WTC11 (cell line): ENCODE results near the gene SPG11. TPM values are rescaled to one million over a fixed set of nuclear protein-coding genes. Genes with fewer than 3 reads are reported as not detected.

Experiments used
- ATAC-seq: fragments of 200-7000 bp; cut with Tn5 transposase; 2 replicates; pipeline ENCODE4 v1.10.0; 2021; ENCODE audit warnings: mild to moderate bottlenecking, moderate library complexity
- CTCF ChIA-PET: fragments of 300-600 bp; sonication (Branson Sonifier 250); formaldehyde crosslinking; loops from one replicate; lab custom pipeline; 2021; ENCODE audit warnings: antibody characterized with exemption; lab: Charles Lee
- POLR2A ChIA-PET: fragments of 350-600 bp; sonication (Branson Sonifier 250); formaldehyde crosslinking; loops from one replicate; lab custom pipeline; 2021; ENCODE audit warnings: antibody characterized with exemption; lab: Charles Lee
- DNase-seq: peaks from one replicate; pipeline ENCODE4 v3.0.0; 2021; ENCODE audit warnings: low spot score
- H3K27ac Mint-ChIP-seq: 2 replicates; pipeline ENCODE4 v1.8.0; 2021; ENCODE audit warnings: mixed read lengths
- H3K27me3 Mint-ChIP-seq: 2 replicates; pipeline ENCODE4 v1.8.0; 2021; ENCODE audit warnings: low read depth, mild to moderate bottlenecking, moderate library complexity, mixed read lengths
- H3K36me3 Mint-ChIP-seq: 2 replicates; pipeline ENCODE4 v1.8.0; 2021; ENCODE audit warnings: mixed read lengths
- H3K4me1 Mint-ChIP-seq: 2 replicates; pipeline ENCODE4 v1.8.0; 2022; ENCODE audit warnings: mixed read lengths
- H3K4me3 Mint-ChIP-seq: 2 replicates; pipeline ENCODE4 v1.8.0; 2021; ENCODE audit warnings: mild to moderate bottlenecking, moderate library complexity, mixed read lengths
- H3K9me3 Mint-ChIP-seq: 2 replicates; pipeline ENCODE4 v1.8.0; 2021; ENCODE audit warnings: mixed read lengths
- AR ChIP-seq: fragments of 250-450 bp; sonication (Bioruptor Pico); IDR thresholded peaks from 2 replicates; pipeline ENCODE4 v1.9.0; 2021; ENCODE audit warnings: mild to moderate bottlenecking
- ARID4B ChIP-seq: sonication (generic); formaldehyde crosslinking; IDR thresholded peaks from 2 replicates; pipeline ENCODE4 v1.8.0; 2023; ENCODE audit warnings: missing genetic modification reagents, mild to moderate bottlenecking, borderline replicate concordance
- ATF2 ChIP-seq: sonication (generic); formaldehyde crosslinking; IDR thresholded peaks from 2 replicates; pipeline ENCODE4 v1.8.1; 2022; ENCODE audit warnings: low read depth, missing genetic modification reagents, borderline replicate concordance
- CDX4 ChIP-seq: fragments of 250-450 bp; sonication (Bioruptor Pico); IDR thresholded peaks from 2 replicates; pipeline ENCODE4 v1.9.0; 2021; ENCODE audit warnings: moderate library complexity, mild to moderate bottlenecking, inconsistent platforms, borderline replicate concordance
- CREB1 ChIP-seq: sonication (generic); formaldehyde crosslinking; IDR thresholded peaks from 2 replicates; pipeline ENCODE4 v1.8.0; 2023; ENCODE audit warnings: mild to moderate bottlenecking, missing genetic modification reagents
- CTCF ChIP-seq: fragments of 200-600 bp; IDR thresholded peaks from 2 replicates; pipeline ENCODE4 v1.8.0; 2022; ENCODE audit warnings: antibody characterized with exemption
- EMX1 ChIP-seq: fragments of 250-450 bp; sonication (Bioruptor Pico); IDR thresholded peaks from 2 replicates; pipeline ENCODE4 v1.8.0; 2021; ENCODE audit warnings: mild to moderate bottlenecking
- FOXP1 ChIP-seq: sonication (generic); formaldehyde crosslinking; IDR thresholded peaks from 2 replicates; pipeline ENCODE4 v1.8.0; 2022; ENCODE audit warnings: missing genetic modification reagents, mild to moderate bottlenecking, moderate library complexity, borderline replicate concordance
- IRF1 ChIP-seq: sonication (generic); formaldehyde crosslinking; IDR thresholded peaks from 2 replicates; pipeline ENCODE4 v1.8.0; 2023; ENCODE audit warnings: missing genetic modification reagents
- JUN ChIP-seq: sonication (generic); formaldehyde crosslinking; IDR thresholded peaks from 2 replicates; pipeline ENCODE4 v1.8.0; 2023; ENCODE audit warnings: mild to moderate bottlenecking, missing genetic modification reagents
- MAX ChIP-seq: sonication (generic); formaldehyde crosslinking; IDR thresholded peaks from 2 replicates; pipeline ENCODE4 v1.8.0; 2022; ENCODE audit warnings: mild to moderate bottlenecking, missing genetic modification reagents
- MYBL2 ChIP-seq: sonication (generic); formaldehyde crosslinking; IDR thresholded peaks from 2 replicates; pipeline ENCODE4 v1.8.1; 2023; ENCODE audit warnings: mild to moderate bottlenecking, moderate library complexity, missing genetic modification reagents
- NR3C1 ChIP-seq: sonication (generic); formaldehyde crosslinking; conservative IDR thresholded peaks from 2 replicates; pipeline ENCODE4 v1.8.1; 2023; ENCODE audit warnings: low read depth, mild to moderate bottlenecking, missing genetic modification reagents
- OVOL2 ChIP-seq: fragments of 250-450 bp; sonication (Bioruptor Pico); IDR thresholded peaks from 2 replicates; pipeline ENCODE4 v1.9.0; 2021; ENCODE audit warnings: mild to moderate bottlenecking, borderline replicate concordance
- TCF7 ChIP-seq: sonication (generic); formaldehyde crosslinking; IDR thresholded peaks from 2 replicates; pipeline ENCODE4 v1.8.0; 2022; ENCODE audit warnings: mild to moderate bottlenecking, low read depth, missing genetic modification reagents, moderate library complexity
- TP53 ChIP-seq: sonication (generic); formaldehyde crosslinking; IDR thresholded peaks from 2 replicates; pipeline ENCODE4 v1.8.1; 2023; ENCODE audit warnings: mild to moderate bottlenecking, missing genetic modification reagents
- ZNF232 ChIP-seq: sonication (generic); formaldehyde crosslinking; IDR thresholded peaks from 2 replicates; pipeline ENCODE4 v1.8.0; 2022; ENCODE audit warnings: mild to moderate bottlenecking, missing genetic modification reagents
- ZNF263 ChIP-seq: sonication (generic); formaldehyde crosslinking; IDR thresholded peaks from 2 replicates; pipeline ENCODE4 v1.8.1; 2022; ENCODE audit warnings: low read depth, mild to moderate bottlenecking, moderate library complexity, missing genetic modification reagents
- ZNF512 ChIP-seq: sonication (generic); formaldehyde crosslinking; IDR thresholded peaks from 2 replicates; pipeline ENCODE4 v1.8.1; 2022; ENCODE audit warnings: missing genetic modification reagents, borderline replicate concordance
- ZNF671 ChIP-seq: fragments of 250-450 bp; sonication (Bioruptor Pico); IDR thresholded peaks from 2 replicates; pipeline ENCODE4 v1.8.0; 2021; ENCODE audit warnings: mild to moderate bottlenecking
- total RNA-seq: library from RNA; stranded (reverse); gene quantifications from 3 replicates; pipeline ENCODE4 v1.2.3, GENCODE V29; 2021

The SPG11 gene
- total RNA-seq, 1 experiment from 2014 or later = 46.4 TPM

GRCh38 chr15:44706401-44706800 is 42.9 kb upstream of the SPG11 start:
- Mint-ChIP-seq H3K4me3 (no peak overlapping the region), H3K27me3 (peaks cover 2% of the 10 kb centered on the region; the same call in 1 of the 2 replicates), H3K27ac (no peak overlapping the region), H3K9me3 (peaks cover 31% of the 10 kb centered on the region), H3K4me1 (no peaks in the 10 kb centered on the region)
- DNase-seq = no peak
- no peak for ATAC-seq
- ChIA-PET POLR2A (no interaction called here), CTCF (no interaction called here)
- TF ChIP-seq EMX1 (CRISPR knock-in tag) (no peak), CDX4 (CRISPR knock-in tag) (no peak), TCF7 (CRISPR knock-in tag) (no peak), ZNF263 (no peak), ZNF512 (CRISPR knock-in tag) (no peak), CTCF (no peak), MAX (CRISPR knock-in tag) (no peak), CREB1 (CRISPR knock-in tag) (no peak), ZNF232 (no peak), IRF1 (no peak), NR3C1 (no peak), FOXP1 (CRISPR knock-in tag) (no peak)
- TF ChIP-seq, all 79 proteins: peak for 0
- peaks cover 3% of the 10 kb centered on the region; the same call in 1 of the 2 replicates for H3K36me3 Mint-ChIP-seq

GRCh38 chr15:44705986-44706385 is 42.5 kb upstream of the SPG11 start:
- DNase-seq (no peak), ATAC-seq (no peak)
- Mint-ChIP-seq H3K27ac (no peak overlapping the region), H3K36me3 (peaks cover 3% of the 10 kb centered on the region; the same call in 1 of the 2 replicates), H3K4me3 (no peak overlapping the region), H3K9me3 (peaks cover 32% of the 10 kb centered on the region), H3K27me3 (peaks cover 6% of the 10 kb centered on the region; the same call in 1 of the 2 replicates), H3K4me1 (no peaks in the 10 kb centered on the region)
- POLR2A ChIA-PET = no interaction called here
- CTCF ChIA-PET = no interaction called here
- no peak for TF ChIP-seq TP53 (CRISPR knock-in tag)
- TF ChIP-seq ATF2 (CRISPR knock-in tag) = no peak
- no peak for TF ChIP-seq MYBL2 (CRISPR knock-in tag)
- no peak for TF ChIP-seq JUN (CRISPR knock-in tag)
- TF ChIP-seq MAX (CRISPR knock-in tag) = no peak
- no peak for TF ChIP-seq AR (CRISPR knock-in tag)
- no peak for TF ChIP-seq IRF1
- no peak for TF ChIP-seq ZNF671 (CRISPR knock-in tag)
- no peak for TF ChIP-seq OVOL2 (CRISPR knock-in tag)
- no peak for TF ChIP-seq ARID4B
